ENCODE results near the gene PRRT2. TPM values are rescaled to one million over a fixed set of nuclear protein-coding genes. Genes with fewer than 3 reads are reported as not detected.

PRRT2 gene
- total and polyA plus RNA-seq, 10 of the 15 experiments (the other 5 are each of a cell fraction or from before 2014, with no cell fraction given): 0.08 to 0.49 (median 0.12) TPM; not detected in 4

DNA sequence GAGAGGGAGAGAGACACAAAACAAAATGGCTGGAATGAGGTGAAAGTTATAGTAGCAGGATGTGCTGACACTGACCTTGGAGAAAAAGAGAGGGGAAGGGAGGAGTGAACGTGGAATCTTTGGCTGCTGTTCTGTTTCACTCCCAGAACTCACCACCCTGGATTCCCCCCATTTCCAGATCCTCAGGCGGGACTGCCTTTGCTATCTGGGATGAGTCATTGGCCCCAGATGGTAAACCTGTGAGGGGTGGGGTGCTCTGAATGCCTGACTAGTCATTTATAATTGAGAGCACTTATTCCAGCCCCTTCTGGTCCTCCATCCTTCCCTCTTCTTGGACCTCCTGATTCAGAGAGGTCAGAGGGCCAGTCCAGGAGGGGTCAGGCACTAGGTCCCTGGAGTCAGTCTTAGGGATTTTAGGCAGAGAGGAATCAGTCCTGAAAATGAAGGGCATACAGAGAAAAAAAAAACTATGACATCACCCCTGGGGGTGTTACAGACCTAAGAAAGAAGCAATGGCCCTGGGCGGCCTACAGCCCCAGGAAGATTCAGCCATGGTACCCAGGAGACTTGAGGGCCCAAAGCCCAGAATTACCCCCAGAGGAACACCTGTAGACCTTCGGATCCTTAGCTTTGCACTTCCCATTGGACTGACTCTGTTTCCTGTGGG lies 36.1 kb upstream of the PRRT2 start (continued):
- TF ChIP-seq ZBTB4 (CRISPR knock-in tag; IDR thresholded peaks at IDR 0.05) (no peak), CEBPB (IDR thresholded peaks at IDR 0.05; ENCODE audit: borderline replicate concordance in 1 of 2, low read depth in 2 of 2, low read length in 2 of 2) (no peak), TCF7 (IDR thresholded peaks at IDR 0.05; ENCODE audit: borderline replicate concordance) (no peak)

DNA sequence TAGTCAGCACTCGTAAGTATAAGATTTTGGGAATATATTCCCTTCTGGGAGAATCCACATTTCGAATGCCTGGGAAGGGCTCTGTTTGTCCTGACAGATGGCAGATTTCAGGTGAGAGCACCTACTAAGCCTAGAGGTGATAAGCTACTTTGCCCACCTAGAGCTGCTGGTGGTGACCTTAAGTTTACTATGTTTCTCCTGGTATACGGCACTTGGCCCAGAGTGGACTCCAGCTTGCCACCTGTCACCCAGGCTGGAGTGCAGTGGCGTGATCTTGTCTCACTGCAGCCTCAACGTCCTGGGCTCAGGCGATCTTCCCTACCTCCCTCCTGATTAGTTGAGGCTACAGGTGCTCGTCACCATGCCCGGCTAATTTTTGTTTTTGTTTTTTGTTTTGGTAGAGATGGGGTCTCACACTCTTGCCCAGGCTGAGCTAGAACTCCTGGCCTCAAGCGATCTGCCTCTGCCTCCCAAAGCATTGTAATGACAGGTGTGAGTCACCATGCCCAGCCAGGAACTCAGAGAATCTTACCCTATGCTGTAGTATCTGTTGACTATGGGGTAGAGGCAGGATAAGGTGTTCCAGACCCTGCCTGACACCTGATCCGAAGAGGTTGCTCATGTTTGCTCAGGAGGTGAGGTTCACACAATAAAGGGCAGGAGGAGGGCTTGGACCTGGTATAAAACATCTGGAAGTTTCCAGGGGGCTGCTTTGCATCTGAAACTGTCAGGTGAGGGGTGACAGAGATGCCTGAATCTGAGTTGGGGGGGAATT lies 34.2 kb upstream of the PRRT2 start, which contains the start of gene ZG16:
Gene ZG16 (plus strand): TSS at position 681 of the 775 bp plus-strand sequence. CDS start 1,011 bp downstream, outside the sequence.
- WGBS (ENCODE audit: insufficient coverage, insufficient replicate concordance, low lambda C conversion rate, missing lambda C conversion rate): 35% methylated on average over 10 of the region's 10 CpGs

More for the DNA sequence above, 34.2 kb upstream of the PRRT2 start, which contains the start of gene ZG16:
- CTCF ChIA-PET: interaction anchor here (0.9 to 1.6 kb wide), 4 partner anchors 10 to 26 kb away, joined by 3 read pairs; partner anchors contain the start of gene KIF22
- TF ChIP-seq EP300 (IDR thresholded peaks at IDR 0.05; ENCODE audit: borderline replicate concordance in 1 of 2, control insufficient read depth in 1 of 2, low read depth in 2 of 2, low read length in 2 of 2): no peak
- TF ChIP-seq MTA2 (IDR thresholded peaks at IDR 0.05; ENCODE audit: low read depth): no peak
- TF ChIP-seq PKNOX1 (IDR thresholded peaks at IDR 0.05): no peak
- no peak for TF ChIP-seq SP1 (IDR thresholded peaks at IDR 0.05; ENCODE audit: low read depth, low read length)
- TF ChIP-seq PML (IDR thresholded peaks at IDR 0.05; ENCODE audit: low read length): no peak
- no peaks in the 10 kb centered on the region for H3K79me2 ChIP-seq (ENCODE audit: control insufficient read depth, insufficient read depth, low read length)
- H2AFZ ChIP-seq (ENCODE audit: control insufficient read depth, low read depth, low read length): no peak within 1 kb of the TSS
- RAD21 ChIA-PET (ENCODE audit: unreplicated experiment): no interaction called here
- no peaks in the 10 kb centered on the region for H3K36me3 ChIP-seq (ENCODE audit: control insufficient read depth in 2 of 2, insufficient read depth in 2 of 2, low read length in 1 of 2)
- H3K27me3 ChIP-seq (replicated peaks in 1 of 2; ENCODE audit: control insufficient read depth in 2 of 2, insufficient read depth in 2 of 2, low read length in 1 of 2): no peaks in the 10 kb centered on the region
- no peak within 1 kb of the TSS for H3K4me2 ChIP-seq (ENCODE audit: control insufficient read depth, insufficient read depth)
- in situ Hi-C loops (cut with MboI) (no loop called here), intact Hi-C loops (cut with micrococcal nuclease; ENCODE audit: unreplicated experiment) (no loop called here)
- H3K9me3 ChIP-seq (replicated peaks; ENCODE audit: control insufficient read depth, insufficient read depth, low read length): no peaks in the 10 kb centered on the region
- ATAC-seq (no peak), FAIRE-seq (no peak), DNase-seq (ENCODE audit: low read depth, low spot score) (no peak)
- POLR2A ChIA-PET: interaction anchor here (0.6 to 1.3 kb wide), 5 partner anchors 11 to 45 kb away, joined by 3 to 8 read pairs (median 5); no protein-coding TSS in a partner anchor
- H3K4me3 ChIP-seq: no peak within 1 kb of the TSS
- H3K27ac ChIP-seq (ENCODE audit: control insufficient read depth, insufficient read depth): no peak within 1 kb of the TSS
- no peak within 1 kb of the TSS for H3K9ac ChIP-seq (ENCODE audit: control insufficient read depth, insufficient read depth, low read length)
- no TSS peak for BruUV-seq (replicated peaks)
- no peaks in the 10 kb centered on the region for H4K20me1 ChIP-seq (ENCODE audit: control insufficient read depth, insufficient read depth)
- H3K4me1 ChIP-seq (ENCODE audit: control insufficient read depth, insufficient read depth, low read length): no peaks in the 10 kb centered on the region
- SMC1A ChIA-PET (ENCODE audit: uncharacterized antibody, unreplicated experiment): interaction anchor here (0.7 to 1.8 kb wide), 4 partner anchors 10 to 52 kb away, joined by 3 to 7 read pairs (median 4); no protein-coding TSS in a partner anchor

Measured in GM12878 (cell line).